CD4-positive, CD25-positive, alpha-beta regulatory T cell (primary cell): ENCODE measurements around the gene OSBPL2. TPM values are rescaled to one million over a fixed set of nuclear protein-coding genes. Genes with fewer than 3 reads are reported as not detected.

Experiments
- ATAC-seq, 2 donors: fragments of 150-1000 bp; cut with Tn5 transposase; one replicate each; pipeline ENCODE4 v1.10.0; 2021; ENCODE audit warnings: low read depth in 2 of 2, moderate number of reproducible peaks in 2 of 2, moderate library complexity in 1 of 2
- DNase-seq, 3 donors: peaks; one replicate each; pipeline versions ENCODE4 v3.0.0 to v3.0.0-alpha.2; 2012 to 2022; ENCODE audit warnings: mixed read lengths in 1 of 3
- H3K27ac ChIP-seq: one replicate; pipeline ENCODE4 v1.7.0; 2013; ENCODE audit warnings: mild to moderate bottlenecking, low read length; ENCODE audit not compliant: insufficient read depth, poor library complexity, severe bottlenecking
- H3K27me3 ChIP-seq: one replicate; pipeline ENCODE4 v1.7.0; 2013; ENCODE audit warnings: low read length; ENCODE audit not compliant: control insufficient read depth, insufficient read depth
- H3K36me3 ChIP-seq: one replicate; pipeline ENCODE4 v1.7.0; 2013; ENCODE audit warnings: mild to moderate bottlenecking, low read length, moderate library complexity; ENCODE audit not compliant: control insufficient read depth, insufficient read depth
- H3K4me1 ChIP-seq: 2 replicates; pipeline ENCODE4 v1.7.0; 2013; ENCODE audit warnings: mild to moderate bottlenecking, low read length; ENCODE audit not compliant: insufficient read depth, control insufficient read depth, poor library complexity, severe bottlenecking
- H3K4me3 ChIP-seq: one replicate; pipeline ENCODE4 v1.7.0; 2013; ENCODE audit warnings: low read depth, mild to moderate bottlenecking, low read length, moderate library complexity
- H3K9me3 ChIP-seq, 2 experiments: 1 replicate in 1 of 2; 2 replicates in 1 of 2; pipeline ENCODE4 v1.7.0; 2013; ENCODE audit warnings: low read length in 2 of 2, mild to moderate bottlenecking in 1 of 2, moderate library complexity in 1 of 2; ENCODE audit not compliant: control insufficient read depth in 2 of 2
- H3K27ac Mint-ChIP-seq, 3 donors: one replicate each; pipeline ENCODE4 v1.8.0; 2020 to 2022; ENCODE audit warnings: mild to moderate bottlenecking in 3 of 3, mixed read lengths in 3 of 3, moderate library complexity in 2 of 3
- H3K27me3 Mint-ChIP-seq: one replicate; pipeline ENCODE4 v1.8.0; 2022; ENCODE audit warnings: mild to moderate bottlenecking, mixed read lengths
- H3K36me3 Mint-ChIP-seq: one replicate; pipeline ENCODE4 v1.8.0; 2020; ENCODE audit warnings: mixed read lengths
- H3K4me1 Mint-ChIP-seq, 4 donors: one replicate each; pipeline ENCODE4 v1.8.0; 2020 to 2022; ENCODE audit warnings: mixed read lengths in 4 of 4, mild to moderate bottlenecking in 1 of 4
- H3K4me3 Mint-ChIP-seq, 4 donors: one replicate each; pipeline ENCODE4 v1.8.0; 2020 to 2022; ENCODE audit warnings: mild to moderate bottlenecking in 4 of 4, mixed read lengths in 4 of 4, moderate library complexity in 3 of 4
- H3K9me3 Mint-ChIP-seq, 7 donors: one replicate each; pipeline ENCODE4 v1.8.0; 2020 to 2022; ENCODE audit warnings: mixed read lengths in 7 of 7, mild to moderate bottlenecking in 3 of 7, moderate library complexity in 2 of 7
- polyA plus RNA-seq, 4 donors: library from polyadenylated mRNA; unstranded; fragments of 300-500 nt; fragmentation: Illumina TruSeq; gene quantifications; one replicate each; pipeline ENCODE4 v1.2.3, GENCODE V29; 2021
- total RNA-seq: library from RNA; stranded (reverse); gene quantifications from one replicate; pipeline ENCODE4 v1.2.3, GENCODE V29; 2022

Gene OSBPL2
- total and polyA plus RNA-seq, 5 donors from 2014 or later = 19.3 to 85.2 (median 23.2) TPM

DNA sequence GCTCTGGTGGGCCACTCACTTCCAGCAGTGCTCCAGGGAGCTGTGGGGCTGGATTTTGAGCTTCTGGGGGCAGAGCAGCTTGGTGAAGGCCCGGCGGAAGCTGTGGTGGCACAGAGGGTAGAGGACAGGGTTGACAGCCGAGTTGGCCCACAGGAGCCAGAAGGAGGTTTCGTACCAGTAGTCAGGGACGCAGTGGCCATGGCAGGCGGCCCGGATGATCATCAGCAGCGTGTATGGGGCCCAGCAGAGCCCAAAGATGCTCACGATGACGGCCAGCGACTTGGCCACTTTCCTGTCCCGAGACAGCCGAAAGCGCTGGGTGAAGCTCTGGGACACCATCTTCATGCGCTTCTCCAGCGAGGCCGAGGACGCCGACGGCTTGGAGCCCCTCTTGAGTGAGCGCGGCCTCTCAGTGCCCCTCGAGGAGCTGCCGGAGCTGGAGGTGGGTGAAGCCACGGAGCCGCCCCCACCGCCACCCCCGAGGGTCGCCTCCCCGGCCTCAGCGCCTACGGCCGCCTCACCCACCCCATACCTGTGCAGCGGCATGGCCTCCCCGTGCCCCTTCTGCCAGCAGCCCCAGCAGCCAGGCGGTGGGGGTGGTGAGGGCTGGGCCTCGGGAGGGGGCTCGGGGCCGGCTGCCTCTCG, 22.2 kb upstream of the OSBPL2 start:
- peaks cover 0 to 2% (median 0%) of the 10 kb centered on the region in 7 donors for H3K9me3 Mint-ChIP-seq
- peaks cover 30% of the 10 kb centered on the region for H3K27me3 Mint-ChIP-seq
- H3K27ac ChIP-seq = no peak overlapping the region
- peaks cover 0 to 4% (median under 1%) of the 10 kb centered on the region in 4 donors for H3K4me1 Mint-ChIP-seq
- no peaks in the 10 kb centered on the region for H3K27me3 ChIP-seq
- H3K4me1 ChIP-seq = peaks cover 11% of the 10 kb centered on the region
- no peaks in the 10 kb centered on the region for H3K36me3 ChIP-seq
- H3K4me3 Mint-ChIP-seq = no peak overlapping the region
- DNase-seq = no peak
- no peak overlapping the region for H3K27ac Mint-ChIP-seq
- H3K4me3 ChIP-seq = no peak overlapping the region
- H3K9me3 ChIP-seq = no peaks in the 10 kb centered on the region
- no peak for ATAC-seq
- no peaks in the 10 kb centered on the region for H3K36me3 Mint-ChIP-seq

DNA sequence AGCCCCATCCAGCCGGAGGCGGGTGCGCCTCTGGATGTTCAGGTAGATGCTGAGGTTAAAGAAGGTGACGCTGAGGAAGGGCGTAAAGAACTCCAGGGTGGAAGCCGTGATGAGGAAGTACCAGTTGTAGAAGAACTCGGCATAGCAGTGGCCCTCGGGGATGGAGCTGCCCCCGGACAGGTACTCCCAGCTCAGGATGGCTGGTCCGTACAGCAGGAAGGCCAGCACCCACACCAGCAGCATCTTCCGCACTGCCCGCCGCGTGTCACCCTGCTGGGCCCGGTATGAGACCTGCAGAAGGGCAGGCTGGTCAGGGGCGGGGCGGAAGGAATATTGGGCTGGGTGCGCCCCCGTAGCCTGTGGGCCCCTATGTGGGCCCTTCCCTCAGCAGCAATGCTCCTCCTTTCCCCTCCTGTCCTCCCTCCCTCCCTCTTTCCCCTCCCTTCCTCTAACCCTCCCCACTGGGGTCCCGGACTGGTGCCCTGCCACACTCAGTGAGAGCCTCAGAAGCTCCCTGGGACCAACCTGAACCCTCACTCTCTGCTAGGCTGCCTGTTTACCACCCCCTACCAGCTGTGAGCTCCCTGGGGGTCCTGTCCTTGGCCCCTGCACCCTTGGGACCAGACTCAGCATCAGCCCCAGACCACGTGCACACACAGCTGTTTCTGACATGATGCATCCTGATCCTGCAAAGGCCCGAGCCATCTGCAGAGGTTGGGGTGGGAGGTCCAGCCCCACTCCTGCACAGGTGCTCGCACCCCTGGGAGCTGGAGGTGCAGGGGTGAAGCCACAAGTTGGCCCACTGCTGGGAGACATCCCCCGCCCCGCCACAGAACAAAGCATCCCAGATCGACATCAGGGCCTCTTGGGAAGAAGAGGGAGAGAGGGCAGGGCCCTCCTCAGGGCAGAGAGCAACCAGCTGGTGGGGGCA, 21.4 kb upstream of the OSBPL2 start:
- no peak for DNase-seq
- H3K36me3 ChIP-seq = no peaks in the 10 kb centered on the region
- H3K4me1 ChIP-seq = peaks cover 11% of the 10 kb centered on the region
- H3K27me3 Mint-ChIP-seq = peaks cover 35% of the 10 kb centered on the region
- no peak overlapping the region for H3K4me3 ChIP-seq
- no peaks in the 10 kb centered on the region for H3K27me3 ChIP-seq
- no peak for ATAC-seq
- H3K9me3 Mint-ChIP-seq = peaks cover 0 to 2% (median 0%) of the 10 kb centered on the region in 7 donors
- H3K36me3 Mint-ChIP-seq = no peaks in the 10 kb centered on the region
- no peak overlapping the region for H3K27ac ChIP-seq
- peaks cover 0 to 4% (median under 1%) of the 10 kb centered on the region in 4 donors for H3K4me1 Mint-ChIP-seq
- H3K9me3 ChIP-seq = no peaks in the 10 kb centered on the region
- H3K27ac Mint-ChIP-seq = no peak overlapping the region
- H3K4me3 Mint-ChIP-seq = no peak overlapping the region

DNA sequence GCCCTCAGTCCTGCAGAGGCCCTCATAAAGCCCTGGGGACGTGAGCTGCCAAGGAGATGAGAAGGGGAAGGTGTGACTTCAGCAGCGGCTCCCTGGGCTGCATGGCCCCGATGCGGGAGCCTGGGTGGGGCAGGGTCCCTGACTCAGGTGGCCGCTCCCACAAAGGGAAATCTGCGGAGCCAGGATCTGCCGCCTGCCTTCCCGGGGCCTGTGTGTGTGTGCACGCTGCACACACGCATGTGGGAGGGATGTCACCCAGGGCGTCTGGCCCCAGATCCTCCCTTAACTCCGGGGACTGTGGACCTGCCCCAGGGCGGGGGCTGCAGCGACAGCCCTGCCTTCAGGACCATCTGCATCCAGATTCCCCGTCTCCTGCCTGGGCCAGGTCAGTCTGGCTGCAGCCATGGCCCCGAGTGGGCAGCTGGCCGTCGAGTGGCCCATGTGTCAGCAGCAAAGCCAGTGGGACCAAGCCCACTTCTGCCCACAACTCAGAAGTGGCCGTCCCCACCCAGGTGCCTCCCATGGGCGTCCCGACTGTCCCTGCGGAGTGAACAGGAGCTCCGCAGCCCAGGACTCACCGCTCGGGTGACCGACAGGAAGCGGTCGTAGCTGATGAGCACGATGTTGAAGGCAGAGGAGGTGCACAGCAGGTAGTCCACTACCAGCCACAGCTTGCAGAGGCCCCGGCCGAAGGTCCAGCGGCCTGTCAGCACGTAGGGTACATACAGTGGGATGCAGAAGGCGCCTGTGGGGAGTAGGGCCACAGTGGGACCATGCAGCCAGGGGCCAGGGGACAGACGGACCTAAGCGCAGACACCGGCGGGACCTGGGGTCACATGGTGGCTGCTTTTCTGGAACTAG, 20.2 kb upstream of the OSBPL2 start:
- H3K27me3 Mint-ChIP-seq = peaks cover 35% of the 10 kb centered on the region
- Histone ChIP-seq H3K9me3 (no peaks in the 10 kb centered on the region), H3K36me3 (no peaks in the 10 kb centered on the region), H3K4me3 (no peak overlapping the region), H3K4me1 (peaks cover 11% of the 10 kb centered on the region), H3K27me3 (no peaks in the 10 kb centered on the region), H3K27ac (no peak overlapping the region)
- peaks cover 0 to 2% (median 0%) of the 10 kb centered on the region in 7 donors for H3K9me3 Mint-ChIP-seq
- no peak overlapping the region for H3K4me3 Mint-ChIP-seq
- no peaks in the 10 kb centered on the region for H3K36me3 Mint-ChIP-seq
- ATAC-seq (no peak), DNase-seq (no peak)
- H3K27ac Mint-ChIP-seq = no peak overlapping the region
- H3K4me1 Mint-ChIP-seq = peaks cover 0 to 4% (median under 1%) of the 10 kb centered on the region in 4 donors

DNA sequence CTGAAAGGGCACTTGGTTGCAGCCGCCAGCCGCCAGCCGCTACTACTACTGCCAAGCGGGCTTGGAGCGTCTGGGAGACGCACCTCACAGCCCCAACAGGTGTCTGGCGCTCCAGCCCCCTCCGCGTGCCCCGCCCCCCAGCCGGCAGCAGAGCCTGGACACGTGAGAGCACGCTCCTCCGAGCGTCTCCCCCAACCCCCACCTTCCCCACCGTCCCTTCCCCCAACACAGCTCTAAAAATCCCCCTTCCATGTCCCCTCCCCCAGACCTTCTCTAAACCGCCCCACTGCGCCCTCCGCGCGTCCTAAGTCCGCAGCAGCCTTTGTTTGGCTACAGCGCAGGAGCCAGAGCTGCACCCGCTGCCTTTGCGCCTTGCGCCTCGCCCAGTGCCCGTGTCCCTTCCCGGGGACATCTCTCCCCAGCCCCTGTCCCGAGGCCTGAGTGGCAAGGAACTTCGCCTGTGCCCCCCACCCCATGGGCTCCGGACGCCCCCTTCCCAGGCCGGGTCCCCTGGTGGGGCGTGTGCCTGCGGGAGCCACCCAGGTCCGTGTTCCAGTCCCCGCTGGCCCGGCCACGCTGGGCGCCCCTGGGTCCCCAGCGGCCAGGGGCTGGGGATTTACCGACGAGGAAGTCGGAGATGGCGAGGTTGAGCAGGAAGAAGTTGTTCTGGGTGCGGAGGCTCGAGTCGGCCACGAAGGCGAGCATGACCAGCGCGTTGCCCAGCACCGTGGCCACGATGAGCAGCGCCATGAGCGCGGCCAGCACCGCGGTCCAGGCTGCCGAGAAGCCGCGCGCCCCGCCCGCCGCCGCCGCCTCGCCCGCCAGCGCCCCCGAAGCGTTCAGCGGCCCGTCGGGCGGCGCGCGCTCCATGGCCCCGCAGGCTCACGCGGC, 19.0 kb upstream of the OSBPL2 start:
- no peaks in the 10 kb centered on the region for H3K9me3 ChIP-seq
- H3K27ac Mint-ChIP-seq = no peak overlapping the region
- H3K4me1 ChIP-seq = peaks cover 11% of the 10 kb centered on the region
- ATAC-seq (no peak), DNase-seq (no peak)
- H3K4me1 Mint-ChIP-seq = peaks cover 0 to 4% (median under 1%) of the 10 kb centered on the region in 4 donors
- peaks cover 34% of the 10 kb centered on the region for H3K27me3 Mint-ChIP-seq
- H3K36me3 ChIP-seq = no peaks in the 10 kb centered on the region
- no peaks in the 10 kb centered on the region for H3K36me3 Mint-ChIP-seq
- H3K4me3 ChIP-seq = no peak overlapping the region
- no peak overlapping the region for H3K27ac ChIP-seq
- peaks cover 0 to 2% (median 0%) of the 10 kb centered on the region in 7 donors for H3K9me3 Mint-ChIP-seq
- H3K27me3 ChIP-seq = no peaks in the 10 kb centered on the region
- H3K4me3 Mint-ChIP-seq = peak overlapping the region in 1 of 4 donors; percentile 60

DNA sequence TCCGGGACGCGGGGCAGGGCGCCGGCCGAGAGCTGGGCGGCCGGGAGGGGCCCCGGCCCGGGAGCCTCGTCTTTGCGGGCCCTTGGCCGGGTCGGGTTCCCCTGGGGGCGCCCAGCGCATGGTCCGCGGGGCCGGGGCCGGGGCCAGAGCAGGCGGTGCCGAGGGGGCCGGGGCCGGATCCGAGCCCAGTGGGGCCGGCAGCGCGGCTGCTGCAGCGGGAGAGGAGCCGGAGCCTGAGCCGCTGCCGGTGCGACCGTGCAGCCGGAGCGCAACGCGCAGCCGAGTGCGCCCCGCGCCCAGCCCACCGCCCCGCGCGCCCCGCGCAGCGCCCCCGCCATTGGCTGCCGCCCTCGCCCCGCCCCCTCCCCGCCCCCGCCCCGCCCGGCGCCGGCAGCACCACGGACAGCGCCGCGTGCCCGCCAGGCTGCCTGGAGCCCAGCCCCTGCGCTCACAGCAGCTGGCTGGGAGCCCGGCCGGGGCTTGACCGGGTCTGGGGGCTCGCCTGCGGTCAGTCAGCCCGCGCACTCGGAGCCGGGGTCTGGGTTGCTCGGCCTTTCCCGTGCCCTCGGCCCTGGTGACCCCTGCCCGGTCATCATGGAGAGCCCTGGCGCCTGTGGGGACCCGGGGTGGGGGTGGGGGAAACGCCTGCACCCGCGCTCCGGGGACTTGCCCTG, 18.2 kb upstream of the OSBPL2 start, which contains the start of gene HRH3:
Gene HRH3, minus strand, starts transcription at position 287 of the 674 bp plus-strand sequence. CDS start 308 bp downstream, outside the sequence.
- H3K4me1 ChIP-seq = peaks cover 11% of the 10 kb centered on the region
- no peaks in the 10 kb centered on the region for H3K36me3 Mint-ChIP-seq
- no peaks in the 10 kb centered on the region for H3K36me3 ChIP-seq
- H3K27ac Mint-ChIP-seq = no peak within 1 kb of the TSS
- H3K9me3 ChIP-seq = no peaks in the 10 kb centered on the region
- H3K27ac ChIP-seq = no peak within 1 kb of the TSS
- peaks cover 0 to 2% (median 0%) of the 10 kb centered on the region in 7 donors for H3K9me3 Mint-ChIP-seq
- DNase-seq (peak in 2 of 3 donors; percentile 13 to 32), ATAC-seq (peak; percentile 32 to 47)
- no peaks in the 10 kb centered on the region for H3K27me3 ChIP-seq
- peaks cover 0 to 4% (median under 1%) of the 10 kb centered on the region in 4 donors for H3K4me1 Mint-ChIP-seq
- peak within 1 kb of the TSS in 2 of 4 donors; percentile 39 to 60 for H3K4me3 Mint-ChIP-seq
- peaks cover 26% of the 10 kb centered on the region for H3K27me3 Mint-ChIP-seq
- H3K4me3 ChIP-seq = no peak within 1 kb of the TSS

DNA sequence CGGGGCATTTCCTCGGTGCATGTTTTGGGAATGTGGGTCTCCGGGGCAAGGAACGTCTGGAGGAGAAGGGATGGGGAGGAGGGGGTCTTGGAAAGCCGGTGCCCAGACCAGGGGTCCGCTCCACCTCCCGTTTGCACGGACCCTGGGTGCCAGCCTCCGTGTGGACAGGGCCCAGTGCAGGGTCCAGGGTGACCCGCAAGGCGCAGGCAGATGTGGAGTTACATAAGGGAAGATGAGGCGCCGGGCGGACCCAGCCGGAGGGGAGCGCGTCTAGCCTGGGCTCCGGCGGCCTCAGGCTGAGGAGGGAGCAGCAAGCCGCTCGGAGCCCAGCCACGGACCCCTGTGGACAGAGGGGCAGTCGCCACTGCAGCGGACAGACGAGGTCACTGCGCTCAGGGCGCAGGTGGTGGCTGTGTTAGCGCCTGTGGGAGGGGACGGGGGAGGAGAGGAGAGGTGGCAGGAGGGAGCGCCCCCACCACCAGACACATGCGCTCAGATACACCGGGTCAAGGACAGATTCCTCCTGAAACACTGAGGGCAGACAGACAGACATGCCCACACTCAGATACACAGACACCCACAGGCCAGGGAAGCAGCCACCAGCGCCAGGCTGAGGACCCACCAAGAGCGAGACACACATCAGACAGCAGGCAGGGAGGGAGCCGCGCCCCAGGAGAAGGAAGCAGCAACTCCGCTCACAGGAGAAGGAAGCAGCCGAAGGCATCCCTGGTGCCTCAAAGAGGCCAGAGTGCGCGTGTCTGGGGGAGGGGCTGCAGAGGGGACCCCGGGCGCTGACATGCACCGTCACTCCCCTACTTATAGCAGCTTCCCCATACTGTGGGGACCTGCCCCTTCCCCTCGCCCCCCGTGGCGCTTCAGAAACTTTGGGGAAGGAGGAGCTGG, 17.4 kb upstream of the OSBPL2 start:
- Mint-ChIP-seq H3K36me3 (no peaks in the 10 kb centered on the region), H3K27ac (no peak overlapping the region), H3K27me3 (peaks cover 23% of the 10 kb centered on the region), H3K4me1 (peaks cover 0 to 4% (median 0%) of the 10 kb centered on the region in 4 donors), H3K9me3 (peaks cover 0 to 2% (median 0%) of the 10 kb centered on the region in 7 donors), H3K4me3 (peak overlapping the region in 1 of 4 donors; percentile 39)
- H3K27me3 ChIP-seq = no peaks in the 10 kb centered on the region
- ATAC-seq (no peak), DNase-seq (no peak)
- H3K36me3 ChIP-seq = no peaks in the 10 kb centered on the region
- H3K27ac ChIP-seq = no peak overlapping the region
- H3K4me1 ChIP-seq = peaks cover 11% of the 10 kb centered on the region
- no peaks in the 10 kb centered on the region for H3K9me3 ChIP-seq
- no peak overlapping the region for H3K4me3 ChIP-seq
